HPDE6-E6E7 (cell line): ENCODE measurements around the gene HOXB4.
"Not testable (repeated sequence)": the region's sequence is repeated elsewhere in the genome, so short reads cannot be mapped to it uniquely, and the experiment has no call there.

ENCODE experiments used
- DNase-seq: peaks from one replicate; pipeline ENCODE4 v3.0.0; 2011; ENCODE audit warnings: missing footprints; ENCODE audit errors: extremely low spot score

The HOXB4 gene

DNA sequence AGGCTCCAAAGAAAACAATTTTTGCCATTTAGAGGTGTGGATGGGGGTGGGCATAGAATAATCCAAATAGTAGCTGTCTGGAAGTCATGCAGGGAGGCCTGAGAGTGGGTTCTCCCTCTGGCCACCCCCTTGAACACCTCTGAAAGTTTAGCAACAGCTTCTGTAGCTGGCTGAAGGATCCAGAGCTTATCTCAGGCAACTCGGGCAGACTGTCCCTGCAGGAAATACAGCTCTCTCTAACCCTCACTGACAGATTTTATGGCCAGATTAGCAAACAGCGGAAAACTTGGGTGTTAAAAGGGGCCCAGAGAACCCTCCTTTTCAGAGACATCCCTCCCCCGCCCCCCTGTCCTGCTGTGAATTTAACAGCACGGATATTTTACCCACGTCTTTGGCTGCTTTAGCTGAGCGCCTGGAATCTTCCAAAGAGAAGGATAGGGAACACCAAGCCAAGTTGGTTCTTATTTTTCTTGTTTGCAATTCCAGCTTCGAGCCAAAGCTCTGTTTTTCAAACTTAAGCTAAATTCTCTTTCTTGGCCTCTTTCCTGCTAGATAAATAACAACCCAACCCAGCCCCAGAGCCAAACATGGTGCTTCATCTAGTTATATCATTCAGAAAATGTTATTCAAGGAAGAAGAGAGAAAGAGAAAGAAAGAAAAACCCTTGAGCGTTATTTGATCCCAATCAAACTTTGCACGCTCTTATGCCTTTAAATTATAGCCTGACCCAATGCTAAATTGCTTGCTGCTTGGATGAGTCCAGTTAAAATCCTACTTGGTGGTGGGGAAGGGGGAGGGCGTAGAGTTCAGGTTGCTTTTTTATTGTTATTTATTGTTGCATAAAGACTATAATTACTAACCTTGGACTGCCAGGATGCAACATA, 31.0 kb downstream of the HOXB4 start:
- DNase-seq = no peak

DNA sequence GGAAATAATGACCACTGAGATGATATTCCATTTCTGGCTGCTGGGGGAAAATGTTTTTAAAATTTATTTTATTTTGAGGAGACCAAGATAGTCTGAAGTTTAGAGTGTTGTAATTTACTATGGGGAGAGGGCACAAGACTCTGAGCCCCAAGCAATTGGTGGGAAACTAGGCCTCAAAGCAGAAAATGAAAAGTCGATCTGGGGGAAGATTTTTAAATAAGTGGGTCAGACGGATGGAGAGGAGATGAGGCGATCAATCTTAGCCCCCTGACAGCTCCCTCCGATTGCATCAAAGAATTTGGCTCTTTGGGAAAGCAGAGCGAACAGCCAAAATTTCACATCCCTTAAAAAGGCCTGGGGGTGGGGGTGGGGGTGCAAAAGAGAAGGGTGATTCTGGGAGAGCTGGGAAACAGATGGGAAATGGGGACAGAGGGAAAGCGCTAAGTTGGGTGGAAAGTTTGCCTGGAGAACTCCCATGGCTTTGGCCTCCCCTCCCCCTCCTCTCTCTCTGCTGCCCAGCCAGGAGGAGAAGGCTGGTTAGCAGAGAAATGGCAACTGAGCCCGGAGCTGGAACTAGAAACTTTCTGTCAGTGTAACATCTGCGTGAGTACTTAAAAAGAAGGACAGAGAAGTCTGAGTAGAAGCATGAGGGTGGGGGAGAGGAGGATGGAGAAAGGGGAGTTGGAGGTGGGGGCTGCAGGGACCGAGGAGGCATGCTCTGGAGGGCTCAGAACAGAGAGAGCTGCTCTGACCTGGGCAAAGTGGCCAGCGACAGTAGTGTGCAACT, 31.8 kb downstream of the HOXB4 start:
- no peak for DNase-seq

DNA sequence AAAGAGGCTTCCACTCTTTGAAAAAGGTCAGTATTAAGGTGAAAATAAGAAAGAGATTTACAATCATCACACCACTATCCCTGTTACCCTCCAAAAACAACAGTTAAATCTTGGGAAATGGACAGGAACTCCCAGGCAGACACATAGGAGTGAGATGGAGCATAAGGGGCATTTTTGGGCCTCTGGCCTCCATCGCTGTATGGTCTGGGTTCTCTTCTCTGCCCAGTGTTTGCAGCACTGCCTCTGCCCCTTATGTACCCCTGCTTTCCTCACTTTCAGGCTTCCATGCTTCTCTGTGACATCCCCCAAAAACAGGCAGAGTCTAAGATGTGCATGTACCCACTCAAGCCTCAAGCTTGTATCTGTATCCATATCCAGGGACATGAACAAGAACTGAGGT, 32.6 kb downstream of the HOXB4 start:
- no peak for DNase-seq

DNA sequence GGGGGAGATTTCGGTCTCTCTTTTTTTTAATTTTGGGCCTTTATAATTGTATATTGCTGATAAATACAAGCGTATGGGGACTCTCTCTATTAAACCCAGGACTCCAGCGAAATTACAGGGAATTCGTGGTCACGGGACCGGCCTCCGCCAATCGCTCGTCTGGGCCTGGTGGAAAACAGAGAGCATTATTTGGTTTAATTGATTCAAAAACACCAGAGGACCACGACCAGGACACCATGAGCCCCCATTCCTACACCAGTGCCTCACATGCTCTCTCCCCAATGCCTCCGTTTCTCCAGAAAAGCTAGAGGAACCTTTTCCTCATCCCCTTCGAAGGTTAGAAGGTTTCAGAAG, 33.2 kb downstream of the HOXB4 start, which contains the start of gene HOXB2:
TSS of gene HOXB2 (minus strand) at position 88 of the 354 bp plus-strand sequence. CDS start 198 bp downstream, outside the sequence.
- DNase-seq = no peak

DNA sequence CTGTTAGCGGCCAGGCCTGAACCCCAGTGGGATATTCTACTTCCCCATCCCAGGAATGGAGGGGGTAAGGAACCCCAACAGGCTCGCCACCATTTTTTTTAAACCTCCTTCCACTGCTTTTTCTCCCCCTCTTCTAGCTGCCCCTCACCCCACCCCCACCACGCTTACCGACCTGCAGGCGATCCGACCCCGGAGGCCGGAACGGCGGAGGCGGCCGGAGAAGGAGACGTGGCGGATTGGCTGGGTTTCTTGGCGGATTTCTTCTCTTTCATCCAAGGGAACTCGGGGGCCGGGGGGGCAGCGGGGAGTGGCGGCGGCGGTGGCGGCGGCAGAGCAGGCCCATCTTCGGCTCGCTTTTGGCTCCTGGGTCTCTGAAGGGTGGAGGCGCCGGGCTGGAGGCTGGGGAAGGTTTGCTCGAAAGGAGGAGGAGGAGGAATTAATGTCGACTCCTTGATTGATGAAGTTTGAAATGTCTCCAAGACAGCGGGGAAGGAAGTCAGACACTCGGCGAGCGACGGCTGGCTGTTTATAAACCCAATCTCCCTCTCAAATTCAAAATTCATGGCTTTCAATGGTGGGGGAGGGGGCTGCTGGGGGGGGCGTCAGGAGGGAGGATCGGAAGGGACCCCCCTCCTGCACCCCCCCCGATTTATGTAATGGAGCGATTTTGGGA, 33.7 kb downstream of the HOXB4 start:
- DNase-seq = no peak

DNA sequence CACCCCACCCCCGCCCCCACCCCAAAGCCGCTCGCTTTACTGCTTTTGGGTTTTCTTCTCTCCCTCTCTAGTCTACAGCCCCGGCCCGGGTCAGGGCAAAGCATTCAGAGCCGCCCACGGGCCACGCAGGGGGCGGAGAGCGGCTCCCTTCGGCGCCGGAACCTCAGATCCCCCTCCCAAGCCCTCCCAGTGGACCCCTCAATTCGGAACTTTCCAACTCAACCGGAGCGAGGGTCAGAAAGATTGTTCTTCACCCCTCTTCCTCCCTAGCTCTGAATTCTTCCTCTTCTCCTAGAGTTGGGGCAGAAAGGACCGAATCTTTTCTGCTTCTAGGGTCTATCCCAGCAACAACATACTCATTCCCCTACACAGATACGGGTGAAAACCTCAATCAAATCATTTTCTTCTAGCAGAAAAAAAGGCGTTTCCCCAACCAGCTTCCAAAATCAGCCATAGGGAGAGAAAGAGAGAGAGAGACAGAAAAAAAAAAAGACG, 34.2 kb downstream of the HOXB4 start:
- DNase-seq = peak; percentile 20

DNA sequence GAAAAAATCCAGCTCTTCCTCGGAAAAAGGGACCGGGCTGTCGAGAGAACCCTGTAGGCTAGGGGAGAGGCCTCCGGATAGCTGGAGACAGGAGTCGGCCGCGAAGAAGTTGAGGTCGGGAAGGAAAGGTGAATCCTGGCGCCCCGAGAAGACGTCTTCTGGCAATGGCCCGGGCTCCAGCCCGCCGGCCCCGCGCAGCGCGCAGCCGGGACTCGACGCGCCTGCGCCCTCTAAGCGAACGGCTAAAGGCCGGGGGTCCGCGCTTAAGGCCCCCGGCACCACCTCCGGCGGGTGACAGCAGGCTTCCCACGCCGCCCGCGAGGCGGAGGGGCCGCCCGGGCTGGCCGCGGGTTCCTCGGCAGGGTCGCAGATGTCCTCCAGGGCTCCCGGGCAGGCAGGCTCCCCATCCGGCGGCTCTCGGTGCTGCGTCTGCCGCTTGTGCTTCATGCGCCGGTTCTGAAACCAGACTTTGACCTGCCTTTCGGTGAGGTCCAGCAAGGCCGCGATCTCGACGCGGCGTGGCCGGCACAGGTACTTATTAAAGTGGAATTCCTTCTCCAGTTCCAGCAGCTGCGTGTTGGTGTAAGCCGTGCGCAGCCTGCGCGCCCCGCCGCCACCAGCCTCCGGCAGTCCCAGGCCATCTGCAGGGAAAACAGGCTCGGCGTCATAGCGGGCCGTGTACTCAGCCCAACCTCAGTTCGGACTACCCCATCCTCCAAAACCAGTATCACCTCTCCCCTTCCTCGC, 34.9 kb downstream of the HOXB4 start:
- peak; percentile 59 for DNase-seq

DNA sequence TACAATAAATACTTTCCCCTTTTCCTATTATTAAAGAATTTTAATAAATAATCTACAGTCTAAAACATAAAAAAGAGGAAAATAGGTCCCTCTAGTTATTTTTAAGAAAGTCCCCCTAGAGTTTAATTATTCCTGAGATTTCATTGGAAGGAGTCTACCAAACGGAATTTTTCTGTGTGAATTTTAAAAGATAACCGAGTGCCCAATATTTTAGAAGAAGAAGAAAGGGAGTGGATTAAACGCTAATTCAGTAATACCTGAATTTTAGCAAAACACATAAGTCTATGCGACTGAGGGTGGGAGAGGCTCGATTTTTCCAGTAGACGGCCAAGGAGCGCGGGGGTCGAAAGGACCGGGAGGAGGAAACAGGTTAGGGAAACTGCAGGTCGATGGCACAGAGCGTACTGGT, 35.4 kb downstream of the HOXB4 start:
- no peak for DNase-seq

GRCh38 chr17:48542114-48542656, 36.0 kb downstream of the HOXB4 start:
- DNase-seq = no peak

DNA sequence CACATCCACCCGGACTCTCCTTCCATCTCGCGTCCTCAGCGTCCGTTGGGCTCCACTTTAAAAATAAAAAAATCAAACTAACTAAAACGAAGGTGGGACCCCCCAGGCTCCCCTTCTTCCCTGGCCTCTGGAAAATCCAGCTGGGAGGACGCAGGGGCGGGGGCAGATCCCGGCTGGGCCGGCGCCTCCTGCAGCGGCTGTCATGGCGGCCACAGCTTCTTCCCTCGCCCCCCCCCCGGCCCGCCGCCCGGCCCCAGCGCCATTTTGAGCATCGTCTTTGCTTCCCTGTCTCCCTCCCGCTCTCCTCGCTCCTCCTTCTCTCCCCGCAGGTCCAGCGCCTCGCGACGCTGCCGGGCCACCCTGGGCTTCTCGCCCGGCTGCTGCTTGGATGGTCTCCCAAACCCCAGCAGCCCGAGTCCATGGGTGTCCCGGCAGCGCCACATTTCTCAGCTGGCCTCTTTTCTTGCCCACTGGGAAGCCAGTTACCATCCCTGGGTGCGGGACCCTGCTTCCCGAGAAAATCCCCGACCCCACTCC, 36.5 kb downstream of the HOXB4 start:
- DNase-seq = no peak

DNA sequence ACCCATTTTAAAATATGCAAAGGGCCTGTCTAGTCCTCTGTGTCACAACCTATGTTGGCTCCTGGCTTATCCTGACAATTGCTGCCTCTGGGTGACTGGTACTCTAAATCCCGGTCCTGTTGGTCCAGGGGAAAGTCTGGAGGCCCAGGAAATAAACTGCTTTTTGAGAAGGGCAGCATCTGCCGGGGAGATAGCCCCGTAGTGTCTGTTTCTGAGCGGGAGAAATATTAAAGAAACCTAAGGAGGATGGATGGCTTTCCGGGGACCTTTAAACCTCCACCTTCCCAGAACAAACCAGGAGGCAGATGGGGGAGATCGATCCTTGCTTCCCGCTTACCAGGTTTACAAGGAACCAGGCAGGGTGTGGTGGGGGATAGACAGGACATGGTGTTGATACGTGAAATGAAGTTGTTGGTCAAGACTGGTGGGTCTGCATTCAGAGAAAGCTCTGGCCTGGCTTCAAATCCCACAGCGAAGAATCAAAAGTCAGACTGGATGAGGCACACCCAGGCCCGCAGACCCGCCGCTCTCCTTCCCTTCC, 37.0 kb downstream of the HOXB4 start:
- DNase-seq = no peak

- DNase-seq = no peak
These were observed 37.9 kb downstream of the HOXB4 start for GRCh38 chr17:48540213-48540612.

DNA sequence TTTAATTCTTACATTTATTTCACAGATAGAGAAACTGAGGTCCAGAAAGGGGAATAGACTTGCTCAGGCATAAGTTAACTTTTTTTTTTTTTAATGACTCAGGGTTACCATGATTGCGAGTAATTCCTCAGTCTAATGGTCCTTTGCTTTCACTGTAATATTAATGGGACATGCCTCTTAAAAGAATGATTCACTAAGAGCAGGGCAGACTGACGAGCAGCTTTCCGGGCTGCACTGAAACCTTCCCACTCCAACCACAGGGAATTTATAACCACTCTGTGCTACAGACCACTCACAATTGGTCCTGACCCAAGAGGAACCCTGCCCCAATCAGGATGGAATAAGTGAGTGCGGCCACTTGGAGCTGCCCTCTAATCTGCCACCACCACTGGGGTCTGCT, 39.0 kb downstream of the HOXB4 start:
- DNase-seq = no peak

DNA sequence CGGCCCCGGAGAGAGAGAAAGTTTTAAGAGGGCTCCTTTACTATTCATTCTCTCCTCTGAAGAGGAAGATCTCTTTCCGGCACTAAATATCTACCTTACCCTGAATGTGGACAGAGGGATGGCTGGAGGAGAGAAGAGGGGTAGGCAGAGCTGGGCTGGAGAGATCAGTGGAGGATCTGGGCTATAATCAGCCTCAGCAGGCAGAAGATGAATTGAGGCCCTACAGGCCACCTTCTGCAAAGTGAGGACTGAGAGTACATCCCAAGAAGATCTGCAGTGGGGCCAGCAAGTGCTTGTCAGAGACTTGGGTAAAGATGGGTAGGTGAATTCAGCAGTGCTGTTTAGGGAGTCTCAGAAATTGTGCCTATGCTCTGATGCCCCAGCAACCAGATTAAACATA, 40.8 kb downstream of the HOXB4 start:
- DNase-seq = no peak

- DNase-seq = not testable (repeated sequence)
These were observed 42.2 kb downstream of the HOXB4 start for GRCh38 chr17:48535793-48536559.

DNA sequence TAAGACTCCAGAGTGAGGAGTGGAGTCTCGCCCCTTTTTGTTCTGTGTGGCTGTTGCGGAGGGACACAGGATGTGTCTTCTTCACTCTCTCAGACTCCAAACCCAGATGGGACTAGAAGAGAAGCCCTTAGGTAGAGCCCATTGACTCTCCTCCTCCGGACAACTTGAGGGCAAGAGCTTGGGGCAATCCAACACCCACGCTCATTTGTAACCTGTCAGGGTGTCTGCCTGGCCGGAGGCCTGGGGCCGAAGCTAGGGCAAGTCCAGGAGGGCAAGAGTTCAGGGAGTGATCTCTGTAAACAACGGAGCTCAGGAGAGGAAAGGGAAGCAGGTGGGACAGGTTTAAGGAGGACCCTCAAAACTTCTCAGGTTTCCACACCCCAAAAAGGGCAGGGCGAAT, 45.9 kb downstream of the HOXB4 start:
- DNase-seq = no peak

- no peak for DNase-seq
These were observed 47.3 kb downstream of the HOXB4 start, which contains the start of gene HOXB1 for GRCh38 chr17:48530887-48531272. Gene HOXB1, minus strand, starts transcription at chr17:48531011. Its CDS starts 107 bp downstream, at chr17:48530904.

DNA sequence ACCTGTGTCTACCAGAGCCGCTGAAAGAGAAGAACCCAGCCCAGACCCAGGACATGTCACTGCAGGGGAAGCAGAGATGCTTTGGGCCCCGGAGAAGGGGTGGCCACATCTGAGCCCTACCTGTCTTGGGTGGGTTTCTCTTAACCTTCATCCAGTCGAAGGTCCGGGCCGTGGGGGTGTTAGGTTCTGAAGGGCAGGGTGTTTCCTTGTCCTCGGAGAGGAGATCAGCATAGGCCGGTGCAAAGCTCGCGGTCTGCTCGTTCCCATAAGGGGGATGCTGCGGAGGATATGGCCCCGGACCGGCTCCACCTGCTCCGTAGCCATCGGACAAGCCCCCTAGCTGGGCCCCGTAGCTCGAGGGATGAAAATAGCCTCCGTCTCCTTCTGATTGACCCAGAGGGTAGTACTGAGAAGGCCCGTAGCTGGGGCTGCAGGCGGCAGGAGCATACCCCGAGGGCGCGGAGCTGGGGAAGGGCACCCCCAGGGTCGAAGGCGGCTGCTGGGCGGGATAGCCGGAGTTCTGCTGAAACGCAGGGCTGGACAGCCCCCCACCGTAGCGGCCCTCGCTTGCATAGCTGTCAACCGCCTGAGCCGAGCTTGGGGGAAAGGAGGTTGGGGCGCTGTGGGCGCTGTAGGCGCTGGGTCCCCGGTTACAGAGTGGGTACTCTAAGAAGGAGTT, 47.8 kb downstream of the HOXB4 start:
- DNase-seq = no peak

GRCh38 chr17:48529683-48530009, 48.5 kb downstream of the HOXB4 start:
- peak; percentile 63 for DNase-seq
